Right lobe of liver (tissue), 4 donors: Measurements from ENCODE around the gene FEM1B.

Source experiments
- CTCF ChIP-seq, 4 donors: fragments of 200-600 bp in 3 of 4; fragments of 450-650 bp in 1 of 4; IDR thresholded peaks; one replicate each; pipeline versions ENCODE4 v1.5.1 to v1.8.0; 2016 to 2022; ENCODE audit warnings: antibody characterized with exemption in 4 of 4, mild to moderate bottlenecking in 2 of 4
- POLR2A ChIP-seq: fragments of 450-650 bp; IDR thresholded peaks from one replicate; pipeline ENCODE4 v1.6.1; 2017; ENCODE audit warnings: antibody characterized with exemption, mild to moderate bottlenecking
- donor health status: DM: no; HTN: no; CAD: no.
- donor health status: DM: no; HTN: no; CAD: no.
- donor health status: DM: no; HTN: yes; CAD: no.

DNA sequence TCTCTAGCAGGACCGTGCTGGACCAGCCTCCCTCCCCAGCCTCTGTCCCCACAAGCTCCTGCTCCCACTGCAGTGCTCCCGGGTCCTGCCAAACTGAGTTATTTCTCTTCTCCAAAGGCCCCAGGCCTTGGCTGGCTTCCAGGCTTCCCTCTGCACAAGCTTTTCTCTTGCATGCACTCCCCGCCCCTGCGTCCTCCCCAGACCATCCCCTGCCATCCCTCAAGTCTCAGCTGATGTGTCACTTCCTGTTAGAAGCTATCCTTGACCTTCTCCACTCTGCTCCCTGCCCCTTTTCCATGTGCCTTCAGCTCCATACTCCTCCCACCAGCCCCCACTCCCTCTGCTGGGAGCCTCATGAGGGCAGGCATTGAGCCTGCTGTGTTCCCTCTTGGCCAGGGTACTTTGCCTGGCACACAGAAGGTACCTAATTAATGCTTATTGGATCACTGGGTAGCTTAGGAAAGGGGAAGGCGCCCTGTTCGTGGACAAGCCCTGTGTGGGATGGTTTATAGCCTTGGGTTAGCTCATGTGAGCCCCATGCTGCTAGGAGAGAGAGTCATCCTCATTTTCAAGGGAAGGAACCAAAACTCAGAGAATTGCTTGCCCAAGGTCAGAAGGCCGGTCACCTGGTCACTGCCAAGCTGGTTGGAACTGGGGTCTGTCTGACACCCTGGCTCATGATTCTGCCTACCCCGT lies 56.4 kb downstream of the FEM1B start:
- TF ChIP-seq CTCF (IDR thresholded peaks at IDR 0.05) (no peak), POLR2A (no peak)
